Endothelial cell (in vitro differentiated cells): ENCODE results near the gene BCAS4. TPM values are rescaled to one million over a fixed set of nuclear protein-coding genes. Genes with fewer than 3 reads are reported as not detected.
"Not testable (repeated sequence)": the region's sequence is repeated elsewhere in the genome, so short reads cannot be mapped to it uniquely, and the experiment has no call there.

Experiments
- DNase-seq: peaks from one replicate; pipeline ENCODE4 v3.0.0; 2021; ENCODE audit warnings: low spot score
- H3K27ac Mint-ChIP-seq: one replicate; pipeline ENCODE4 v1.8.0; 2021; ENCODE audit warnings: mixed read lengths, inconsistent platforms; ENCODE audit not compliant: unreplicated experiment
- H3K27me3 Mint-ChIP-seq: one replicate; pipeline ENCODE4 v1.8.0; 2021; ENCODE audit warnings: mild to moderate bottlenecking, moderate library complexity, mixed read lengths, inconsistent platforms; ENCODE audit not compliant: unreplicated experiment
- H3K36me3 Mint-ChIP-seq: one replicate; pipeline ENCODE4 v1.8.0; 2021; ENCODE audit warnings: mild to moderate bottlenecking, low read depth, mixed read lengths, inconsistent platforms; ENCODE audit not compliant: unreplicated experiment
- H3K4me1 Mint-ChIP-seq: one replicate; pipeline ENCODE4 v1.8.0; 2021; ENCODE audit warnings: mild to moderate bottlenecking, mixed read lengths, inconsistent platforms; ENCODE audit not compliant: unreplicated experiment
- H3K4me3 Mint-ChIP-seq: one replicate; pipeline ENCODE4 v1.8.0; 2021; ENCODE audit warnings: mild to moderate bottlenecking, mixed read lengths, inconsistent platforms; ENCODE audit not compliant: unreplicated experiment
- H3K9me3 Mint-ChIP-seq: one replicate; pipeline ENCODE4 v1.8.0; 2021; ENCODE audit warnings: mixed read lengths, inconsistent platforms; ENCODE audit not compliant: unreplicated experiment
- CTCF ChIP-seq: fragments of 200-600 bp; sonication (generic); IDR thresholded peaks from one replicate; pipeline ENCODE4 v1.5.0; 2021; ENCODE audit warnings: antibody characterized with exemption; ENCODE audit not compliant: unreplicated experiment
- total RNA-seq: library from RNA; stranded (reverse); fragmentation: NEBNext Ultra II Directional; extraction: Animal tissue kit (Norgen Biotek cat#: 25700); gene quantifications from one replicate; pipeline ENCODE4 v1.2.1, GENCODE V29; 2021; ENCODE audit not compliant: unreplicated experiment

The BCAS4 gene
- total RNA-seq, 1 donor from 2014 or later, result 7.6 TPM

DNA sequence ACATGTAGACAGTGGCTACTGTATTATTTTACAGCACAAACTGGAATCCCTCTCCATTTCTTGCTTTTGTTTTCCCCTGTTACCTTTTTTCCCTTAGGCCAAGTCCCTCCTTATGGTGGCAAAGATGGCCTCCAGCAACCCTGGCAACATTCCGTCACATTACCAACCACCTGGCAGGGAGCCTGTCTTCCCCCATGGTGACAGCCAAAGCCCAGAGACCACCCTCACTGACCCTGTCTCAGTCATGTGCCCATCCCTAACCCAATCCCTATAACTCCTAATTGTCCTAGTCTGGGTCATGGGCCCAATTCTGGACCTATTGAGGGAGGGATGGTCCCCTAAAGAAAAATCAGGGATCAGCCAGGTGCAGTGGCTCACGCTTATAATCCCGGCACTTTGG, 35.9 kb upstream of the BCAS4 start:
- H3K27ac Mint-ChIP-seq, result no peak overlapping the region
- H3K27me3 Mint-ChIP-seq, result no peaks in the 10 kb centered on the region
- H3K4me3 Mint-ChIP-seq, result no peak overlapping the region
- no peak for TF ChIP-seq CTCF
- no peaks in the 10 kb centered on the region for H3K36me3 Mint-ChIP-seq
- no peak for DNase-seq
- H3K4me1 Mint-ChIP-seq, result peaks cover 2% of the 10 kb centered on the region
- H3K9me3 Mint-ChIP-seq, result no peaks in the 10 kb centered on the region

DNA sequence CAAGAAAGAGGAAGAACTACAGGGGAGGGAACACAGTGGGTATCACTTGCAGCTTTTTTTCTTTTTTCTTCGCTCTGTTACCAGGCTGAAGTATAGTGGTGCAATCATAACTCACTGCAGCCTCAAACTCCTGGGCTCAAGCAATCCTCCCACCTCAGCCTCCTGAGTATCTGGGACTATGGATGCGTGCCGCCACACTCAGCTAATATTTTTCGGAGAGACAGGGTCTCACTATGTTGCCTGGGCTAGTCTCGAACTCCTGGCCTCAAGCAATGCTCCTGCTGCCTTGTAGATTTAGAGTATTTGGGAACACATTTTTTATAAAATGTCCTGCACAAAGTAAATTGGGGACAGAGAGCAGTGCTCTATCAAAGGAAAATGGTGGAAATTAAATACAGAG, 35.2 kb upstream of the BCAS4 start:
- no peak overlapping the region for H3K4me3 Mint-ChIP-seq
- peaks cover 2% of the 10 kb centered on the region for H3K4me1 Mint-ChIP-seq
- no peaks in the 10 kb centered on the region for H3K9me3 Mint-ChIP-seq
- DNase-seq, result no peak
- no peaks in the 10 kb centered on the region for H3K27me3 Mint-ChIP-seq
- no peak overlapping the region for H3K27ac Mint-ChIP-seq
- TF ChIP-seq CTCF, result no peak
- H3K36me3 Mint-ChIP-seq, result no peaks in the 10 kb centered on the region

- no peak for DNase-seq
- no peak for TF ChIP-seq CTCF
- Mint-ChIP-seq H3K36me3 (no peaks in the 10 kb centered on the region), H3K27ac (peak overlapping the region; percentile 74), H3K4me1 (peaks cover 2% of the 10 kb centered on the region), H3K9me3 (no peaks in the 10 kb centered on the region), H3K27me3 (no peaks in the 10 kb centered on the region), H3K4me3 (no peak overlapping the region)
Measured at GRCh38 chr20:50762045-50762422, 32.8 kb upstream of the BCAS4 start.

DNA sequence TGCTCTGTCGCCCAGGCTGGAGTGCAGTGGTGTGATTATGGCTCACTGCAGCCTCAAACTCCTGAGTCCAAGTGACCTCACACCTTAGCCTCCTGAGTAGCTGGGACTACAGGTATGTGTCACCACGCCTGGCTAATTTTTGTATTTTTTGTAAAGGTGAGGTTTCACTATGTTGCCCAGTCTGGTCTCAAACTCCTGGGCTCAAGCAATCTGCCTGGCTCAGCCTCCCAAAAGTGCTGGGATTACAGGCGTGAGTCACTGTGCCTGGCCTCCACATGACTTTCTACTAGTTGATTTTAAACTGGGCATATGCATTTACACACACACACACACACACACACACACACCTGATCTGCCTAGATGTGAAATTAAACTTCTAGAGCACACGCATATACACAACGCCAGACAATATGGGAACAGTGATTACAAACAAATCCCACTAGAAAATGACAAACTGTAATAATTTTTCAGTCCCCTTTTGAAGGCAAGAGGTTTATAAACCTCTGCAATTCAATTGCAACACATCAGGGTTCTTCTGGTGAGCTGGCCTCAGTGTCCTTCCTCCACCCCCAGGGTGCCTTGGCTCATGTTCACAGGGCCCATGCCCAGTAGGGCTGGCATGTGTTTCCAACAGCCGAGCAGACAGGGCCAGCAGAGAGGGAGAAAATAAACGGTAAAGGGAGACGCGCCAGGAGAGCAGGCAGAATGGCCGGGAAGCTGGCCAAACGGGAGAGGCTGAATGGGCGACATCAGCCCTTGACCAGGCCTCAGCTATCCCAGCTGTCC, 32.2 kb upstream of the BCAS4 start:
- no peaks in the 10 kb centered on the region for H3K9me3 Mint-ChIP-seq
- no peak overlapping the region for H3K4me3 Mint-ChIP-seq
- peaks cover 6% of the 10 kb centered on the region for H3K4me1 Mint-ChIP-seq
- no peak overlapping the region for H3K27ac Mint-ChIP-seq
- H3K36me3 Mint-ChIP-seq, result no peaks in the 10 kb centered on the region
- no peak for DNase-seq
- H3K27me3 Mint-ChIP-seq, result no peaks in the 10 kb centered on the region
- TF ChIP-seq CTCF, result no peak

GRCh38 chr20:50763550-50764458, 31.1 kb upstream of the BCAS4 start:
- not testable (repeated sequence) for DNase-seq, H3K9me3 Mint-ChIP-seq, H3K36me3 Mint-ChIP-seq, H3K4me1 Mint-ChIP-seq, H3K4me3 Mint-ChIP-seq, H3K27me3 Mint-ChIP-seq
- peak overlapping the region; percentile 30 for H3K27ac Mint-ChIP-seq

DNA sequence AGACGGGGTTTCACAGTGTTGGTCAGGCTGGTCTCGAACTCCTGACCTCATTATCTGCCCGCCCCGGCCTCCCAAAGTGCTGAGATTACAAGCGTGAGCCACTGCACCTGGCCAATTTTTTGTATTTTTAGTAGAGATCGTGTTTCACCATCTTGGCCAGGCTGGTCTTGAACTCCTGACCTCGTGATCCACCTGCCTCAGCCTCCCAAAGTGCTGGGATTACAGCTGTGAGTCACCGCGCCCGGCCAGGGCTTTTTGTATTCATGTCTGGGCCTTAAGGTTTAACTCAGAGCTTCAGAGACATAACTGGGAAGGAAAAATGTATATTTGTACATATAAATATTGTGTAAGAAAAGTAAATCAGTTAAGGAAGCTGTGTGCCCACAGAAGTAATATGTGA, 29.6 kb upstream of the BCAS4 start:
- not testable (repeated sequence) for H3K27me3 Mint-ChIP-seq, H3K4me3 Mint-ChIP-seq, H3K9me3 Mint-ChIP-seq, H3K4me1 Mint-ChIP-seq, DNase-seq, H3K27ac Mint-ChIP-seq, H3K36me3 Mint-ChIP-seq
